GM23248 (cell line): ENCODE data around the gene JPH2. TPM values are rescaled to one million over a fixed set of nuclear protein-coding genes. Genes with fewer than 3 reads are reported as not detected.

ENCODE experiments used
- DNase-seq: peaks from one replicate; pipeline ENCODE4 v3.0.0-alpha.2; 2015
- H2AFZ ChIP-seq: fragments of 200-600 bp; sonication (generic); 2 replicates; pipeline ENCODE4 v1.6.1; 2016; ENCODE audit warnings: antibody characterized with exemption
- H3F3A ChIP-seq: fragments of 200-600 bp; sonication (generic); 2 replicates; pipeline ENCODE4 v1.6.1; 2016; ENCODE audit warnings: mild to moderate bottlenecking, antibody characterized with exemption, mixed run types; ENCODE audit not compliant: insufficient read depth
- H3K27ac ChIP-seq: fragments of 200-600 bp; sonication (generic); 2 replicates; pipeline ENCODE4 v1.5.1; 2016; ENCODE audit warnings: mild to moderate bottlenecking
- H3K27me3 ChIP-seq: fragments of 200-600 bp; sonication (generic); replicated peaks from 2 replicates; pipeline ENCODE4 v1.6.1; 2016; ENCODE audit warnings: mild to moderate bottlenecking; ENCODE audit not compliant: insufficient read depth
- H3K36me3 ChIP-seq: fragments of 200-600 bp; sonication (generic); 2 replicates; pipeline ENCODE4 v1.6.1; 2016; ENCODE audit warnings: low read depth, mild to moderate bottlenecking
- H3K4me1 ChIP-seq: fragments of 200-600 bp; sonication (generic); 2 replicates; pipeline ENCODE4 v1.6.1; 2016; ENCODE audit warnings: mild to moderate bottlenecking; ENCODE audit not compliant: insufficient read depth
- H3K4me2 ChIP-seq: fragments of 200-600 bp; sonication (generic); one replicate; pipeline ENCODE4 v1.6.1; 2016; ENCODE audit warnings: mild to moderate bottlenecking; ENCODE audit not compliant: unreplicated experiment
- H3K4me3 ChIP-seq: fragments of 200-600 bp; sonication (generic); 2 replicates; pipeline ENCODE4 v1.5.1; 2016; ENCODE audit warnings: mild to moderate bottlenecking
- H3K79me2 ChIP-seq: fragments of 200-600 bp; sonication (generic); 2 replicates; pipeline ENCODE4 v1.6.1; 2016; ENCODE audit warnings: mild to moderate bottlenecking; ENCODE audit not compliant: insufficient read depth
- H3K9ac ChIP-seq: fragments of 200-600 bp; sonication (generic); 2 replicates; pipeline ENCODE4 v1.6.1; 2016; ENCODE audit warnings: mild to moderate bottlenecking
- H3K9me2 ChIP-seq: fragments of 200-600 bp; sonication (generic); 2 replicates; pipeline ENCODE4 v1.6.1; 2016; ENCODE audit warnings: mixed run types, mild to moderate bottlenecking, moderate library complexity; ENCODE audit not compliant: insufficient read depth
- H3K9me3 ChIP-seq: fragments of 200-600 bp; sonication (generic); one replicate; pipeline ENCODE4 v1.6.1; 2017; ENCODE audit warnings: low read depth
- H4K20me1 ChIP-seq: fragments of 200-600 bp; sonication (generic); 2 replicates; pipeline ENCODE4 v1.6.0; 2016; ENCODE audit not compliant: insufficient read depth
- EZH2 ChIP-seq: fragments of 200-600 bp; sonication (generic); IDR thresholded peaks from 2 replicates; pipeline ENCODE4 v1.6.1; 2018; ENCODE audit warnings: antibody characterized with exemption, mild to moderate bottlenecking; ENCODE audit not compliant: insufficient read depth, poor library complexity, severe bottlenecking
- EZH2phosphoT487 ChIP-seq: fragments of 200-600 bp; sonication (generic); IDR thresholded peaks from 2 replicates; pipeline ENCODE4 v1.6.1; 2018; ENCODE audit warnings: antibody characterized with exemption, moderate library complexity, mild to moderate bottlenecking, low read depth; ENCODE audit not compliant: insufficient read depth
- WGBS, 2 experiments: methylation state at CpG; one replicate each; pipeline ENCODE4 v1.1.6; 2015 to 2017; ENCODE audit warnings: low lambda C conversion rate in 2 of 2, low coverage in 1 of 2; ENCODE audit errors: missing lambda C conversion rate in 2 of 2; 5-methylcytosine and 5-hydroxymethylcytosine counted together
- in situ Hi-C: fragments of 300-500 bp; cut with MboI; formaldehyde crosslinking; loops from 2 replicates; pipeline ENCODE4 v1.15.0; 2020
- polyA plus RNA-seq: library from polyadenylated mRNA; unstranded; fragments of >200 nt; fragmentation: Nextera tagmentation; extraction: Ambion mirVana; gene quantifications from 2 replicates; pipeline ENCODE4 v1.2.1, GENCODE V29; 2016
- total RNA-seq: library from RNA; depleted of rRNA; stranded (reverse); fragments of >200 nt; shearing (Covaris generic); gene quantifications from 2 replicates; pipeline ENCODE4 v1.2.3, GENCODE V29; 2014; rRNA removed

The JPH2 gene
- total and polyA plus RNA-seq, 2 experiments from 2014 or later = 1.8 to 9.7 TPM

DNA sequence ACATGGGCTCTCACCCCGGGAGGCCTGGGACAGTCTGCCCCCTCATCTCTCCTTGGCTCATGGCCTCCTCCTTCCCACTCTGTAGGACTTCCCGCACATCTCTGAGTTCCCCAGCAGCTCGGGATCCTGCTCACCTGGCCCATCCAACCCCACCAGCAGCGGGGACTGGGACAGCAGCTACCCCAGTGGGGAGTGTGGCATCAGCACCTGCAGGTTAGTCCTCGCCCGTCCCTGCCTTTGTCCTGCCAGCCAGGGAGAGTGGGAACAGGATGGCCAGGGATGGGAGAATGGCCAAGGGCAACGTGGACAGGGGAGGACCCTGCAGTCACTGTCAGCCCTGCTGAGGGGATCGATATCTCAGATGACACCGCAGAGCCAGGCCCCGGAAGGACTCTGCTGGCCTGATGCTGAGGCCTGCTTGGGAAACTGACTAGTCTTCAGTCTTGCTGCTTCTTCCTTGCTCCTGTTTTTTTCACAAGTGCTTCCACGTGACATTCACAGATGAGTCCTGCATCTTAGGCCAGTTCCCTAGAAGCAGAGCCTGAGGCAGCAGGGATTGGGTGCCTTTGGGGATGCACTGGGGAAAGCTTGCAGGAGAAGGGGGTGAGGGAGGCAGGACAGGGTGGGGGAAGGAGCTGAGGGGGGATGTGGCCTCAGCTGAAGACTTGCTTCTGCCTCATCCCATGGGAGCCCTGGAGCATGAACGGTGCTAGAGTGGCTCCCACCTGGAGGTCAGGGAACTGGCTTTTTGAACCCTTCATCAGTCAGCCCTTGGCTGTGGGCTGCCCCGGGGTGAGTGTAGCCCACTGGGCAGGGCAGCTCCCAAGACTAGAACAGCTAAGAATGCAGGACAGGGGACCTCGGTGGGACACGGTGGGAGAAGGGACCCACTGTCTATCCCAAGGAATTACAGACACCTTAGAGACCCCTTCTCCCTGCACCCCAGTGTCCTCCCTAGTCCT lies 120.1 kb downstream of the JPH2 start:
- Histone ChIP-seq H3K4me3 (no peak overlapping the region), H3K4me1 (no peaks in the 10 kb centered on the region), H3K27ac (no peak overlapping the region), H3K27me3 (no peaks in the 10 kb centered on the region), H3K4me2 (no peak overlapping the region), H3K79me2 (no peaks in the 10 kb centered on the region), H3K9me3 (no peaks in the 10 kb centered on the region), H3K9me2 (no peaks in the 10 kb centered on the region), H3K9ac (no peak overlapping the region), H4K20me1 (no peaks in the 10 kb centered on the region), H3F3A (no peaks in the 10 kb centered on the region), H3K36me3 (no peaks in the 10 kb centered on the region), H2AFZ (no peak overlapping the region)
- 83 to 85% methylated on average over 15 of the region's 15 CpGs for WGBS, 2 experiments
- no peak for DNase-seq
- TF ChIP-seq EZH2 = no peak
- no peak for TF ChIP-seq EZH2phosphoT487
- in situ Hi-C loops = no loop called here

DNA sequence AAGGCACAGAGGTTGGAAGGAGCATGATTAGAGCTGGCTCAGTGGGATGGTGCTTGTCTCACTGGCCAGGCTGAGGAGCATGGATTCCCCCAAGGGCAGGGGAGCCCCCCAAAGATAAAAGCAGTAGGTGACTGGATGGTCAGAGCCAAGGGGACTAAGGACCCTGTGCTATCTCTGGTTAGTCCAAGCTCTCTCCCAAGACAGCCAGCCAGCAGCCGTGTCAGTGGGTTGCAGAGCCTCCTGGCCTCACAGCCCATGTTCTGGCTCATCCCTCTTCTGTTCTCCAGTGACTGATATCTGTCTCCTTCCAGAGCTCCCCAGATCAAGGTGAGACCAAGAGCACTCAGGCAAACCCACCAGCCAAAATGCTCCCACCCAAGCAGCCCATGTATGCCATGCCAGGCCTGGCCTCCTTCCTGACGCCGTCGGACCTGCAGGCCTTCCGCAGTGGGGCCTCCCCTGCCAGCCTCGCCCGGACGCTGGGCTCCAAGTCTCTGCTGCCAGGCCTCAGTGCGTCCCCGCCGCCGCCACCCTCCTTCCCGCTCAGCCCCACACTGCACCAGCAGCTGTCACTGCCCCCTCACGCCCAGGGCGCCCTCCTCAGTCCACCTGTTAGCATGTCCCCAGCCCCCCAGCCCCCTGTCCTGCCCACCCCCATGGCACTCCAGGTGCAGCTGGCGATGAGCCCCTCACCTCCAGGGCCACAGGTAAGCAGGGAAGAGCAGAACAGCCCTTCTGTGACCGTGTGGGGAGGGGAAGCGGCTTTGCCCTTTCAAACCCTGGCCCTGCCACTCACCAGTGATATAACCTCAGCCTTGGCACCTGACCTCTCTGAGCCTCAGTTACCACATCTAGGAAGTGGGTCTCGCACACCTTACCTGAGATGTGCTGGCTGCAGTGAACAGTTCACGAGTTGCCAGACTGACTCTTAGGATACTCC lies 121.3 kb downstream of the JPH2 start:
- 86 to 87% methylated on average over 19 to 20 of the region's 20 CpGs for WGBS, 2 experiments
- H4K20me1 ChIP-seq = no peaks in the 10 kb centered on the region
- no peak for DNase-seq
- in situ Hi-C loops = no loop called here
- no peaks in the 10 kb centered on the region for H3K9me2 ChIP-seq
- H3K9me3 ChIP-seq = no peaks in the 10 kb centered on the region
- no peak overlapping the region for H3K9ac ChIP-seq
- no peak overlapping the region for H3K27ac ChIP-seq
- H3K79me2 ChIP-seq = no peaks in the 10 kb centered on the region
- no peaks in the 10 kb centered on the region for H3F3A ChIP-seq
- no peaks in the 10 kb centered on the region for H3K4me1 ChIP-seq
- no peaks in the 10 kb centered on the region for H3K27me3 ChIP-seq
- no peak overlapping the region for H3K4me3 ChIP-seq
- H2AFZ ChIP-seq = no peak overlapping the region
- H3K4me2 ChIP-seq = no peak overlapping the region
- TF ChIP-seq EZH2phosphoT487 = no peak
- no peak for TF ChIP-seq EZH2
- H3K36me3 ChIP-seq = no peaks in the 10 kb centered on the region

DNA sequence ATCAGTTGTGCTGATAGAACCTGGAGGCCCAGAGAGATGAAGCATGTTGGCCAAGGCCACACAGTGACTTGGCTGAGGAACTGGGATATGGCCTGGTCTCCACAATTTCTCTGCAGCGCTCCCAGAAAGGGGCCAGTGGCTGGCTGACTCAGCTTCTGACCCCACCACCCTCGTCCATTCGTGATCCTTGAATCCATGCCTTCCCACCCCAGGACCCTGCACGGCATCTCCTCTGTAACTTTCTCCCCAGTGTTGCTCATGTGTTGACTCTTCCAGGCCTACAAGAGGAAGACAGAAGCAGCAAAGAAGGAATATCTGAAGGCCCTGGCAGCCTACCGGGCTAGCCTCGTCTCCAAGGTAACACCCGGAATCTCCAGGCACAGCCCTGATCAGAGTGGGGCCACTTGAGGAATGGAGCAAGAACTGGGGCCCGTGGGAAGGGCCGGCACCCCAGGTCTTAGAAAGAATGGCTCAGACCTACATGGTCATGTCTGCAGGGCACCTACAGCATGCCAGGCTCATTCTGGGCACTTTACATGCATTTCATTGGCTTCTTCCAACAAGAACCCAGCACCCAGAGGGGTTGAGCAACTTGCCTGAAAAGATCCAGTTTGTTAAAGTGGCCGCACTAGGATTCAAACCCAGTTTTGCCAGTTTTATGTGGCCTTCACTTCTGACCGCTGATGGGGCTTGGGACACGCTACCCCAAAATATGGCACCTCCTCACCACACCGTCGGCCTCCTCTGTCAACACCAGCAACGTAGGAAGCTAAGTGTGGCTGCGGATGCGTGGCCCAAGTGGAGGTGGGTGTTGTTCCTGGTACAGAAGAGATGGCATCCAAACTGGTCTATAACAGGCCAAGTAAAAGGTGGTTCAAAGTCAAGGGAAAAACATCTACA lies 122.2 kb downstream of the JPH2 start:
- Histone ChIP-seq H4K20me1 (no peaks in the 10 kb centered on the region), H3K79me2 (no peaks in the 10 kb centered on the region), H3K9ac (no peak overlapping the region), H3K4me1 (no peaks in the 10 kb centered on the region), H3K36me3 (no peaks in the 10 kb centered on the region), H3K9me2 (no peaks in the 10 kb centered on the region), H3F3A (no peaks in the 10 kb centered on the region), H3K4me2 (no peak overlapping the region), H2AFZ (no peak overlapping the region), H3K27me3 (no peaks in the 10 kb centered on the region), H3K4me3 (no peak overlapping the region), H3K27ac (no peak overlapping the region), H3K9me3 (no peaks in the 10 kb centered on the region)
- TF ChIP-seq EZH2 = no peak
- no peak for TF ChIP-seq EZH2phosphoT487
- DNase-seq = no peak
- in situ Hi-C loops = no loop called here
- WGBS, 2 experiments = 77 to 87% methylated on average over 17 of the region's 17 CpGs

Other genes with a start within 250 kb of the JPH2 start
- gene OSER1, start 23.6 kb upstream of the JPH2 start, total RNA-seq = 29.5 and 36.2 TPM in 2 replicates
- 43.8 and 45.1 TPM in 2 replicates for gene OSER1, start 23.6 kb upstream of the JPH2 start, polyA plus RNA-seq
- not detected in 2 replicates for gene GDAP1L1, start 60.1 kb upstream of the JPH2 start, total RNA-seq
- gene GDAP1L1, start 60.1 kb upstream of the JPH2 start, polyA plus RNA-seq = not detected in 2 replicates
- 8.9 and 9.9 TPM in 2 replicates for gene FITM2, start 124.0 kb upstream of the JPH2 start, total RNA-seq
- 6.5 and 7.1 TPM in 2 replicates for gene FITM2, start 124.0 kb upstream of the JPH2 start, polyA plus RNA-seq
- gene R3HDML, start 149.9 kb upstream of the JPH2 start, total RNA-seq = not detected in 2 replicates
- not detected in 2 replicates for gene R3HDML, start 149.9 kb upstream of the JPH2 start, polyA plus RNA-seq
- not detected in 2 replicates for gene HNF4A, start 168.5 kb upstream of the JPH2 start, total RNA-seq
- gene HNF4A, start 168.5 kb upstream of the JPH2 start, polyA plus RNA-seq = not detected in 2 replicates